IPS-18a (cell line): Measurements from ENCODE around the gene SFTA2.
"Not testable (repeated sequence)": the region's sequence is repeated elsewhere in the genome, so short reads cannot be mapped to it uniquely, and the experiment has no call there.

Experiments
- H3K27ac ChIP-seq: one replicate; pipeline ENCODE4 v1.5.1; 2013; ENCODE audit warnings: low read length
- H3K27me3 ChIP-seq: one replicate; pipeline ENCODE4 v1.6.1; 2013; ENCODE audit warnings: mild to moderate bottlenecking, low read length; ENCODE audit not compliant: control insufficient read depth, insufficient read depth
- H3K36me3 ChIP-seq: one replicate; pipeline ENCODE4 v1.6.1; 2013; ENCODE audit warnings: low read depth, low read length; ENCODE audit not compliant: control insufficient read depth
- H3K4me1 ChIP-seq: one replicate; pipeline ENCODE4 v1.6.1; 2013; ENCODE audit warnings: low read depth, low read length; ENCODE audit not compliant: control insufficient read depth
- H3K4me3 ChIP-seq: one replicate; pipeline ENCODE4 v1.5.1; 2013; ENCODE audit warnings: low read length
- H3K9ac ChIP-seq: one replicate; pipeline ENCODE4 v1.6.1; 2013; ENCODE audit warnings: mild to moderate bottlenecking, low read length, moderate library complexity
- H3K9me3 ChIP-seq: one replicate; pipeline ENCODE4 v1.6.1; 2013; ENCODE audit warnings: low read depth, low read length; ENCODE audit not compliant: control insufficient read depth

SFTA2 gene

DNA sequence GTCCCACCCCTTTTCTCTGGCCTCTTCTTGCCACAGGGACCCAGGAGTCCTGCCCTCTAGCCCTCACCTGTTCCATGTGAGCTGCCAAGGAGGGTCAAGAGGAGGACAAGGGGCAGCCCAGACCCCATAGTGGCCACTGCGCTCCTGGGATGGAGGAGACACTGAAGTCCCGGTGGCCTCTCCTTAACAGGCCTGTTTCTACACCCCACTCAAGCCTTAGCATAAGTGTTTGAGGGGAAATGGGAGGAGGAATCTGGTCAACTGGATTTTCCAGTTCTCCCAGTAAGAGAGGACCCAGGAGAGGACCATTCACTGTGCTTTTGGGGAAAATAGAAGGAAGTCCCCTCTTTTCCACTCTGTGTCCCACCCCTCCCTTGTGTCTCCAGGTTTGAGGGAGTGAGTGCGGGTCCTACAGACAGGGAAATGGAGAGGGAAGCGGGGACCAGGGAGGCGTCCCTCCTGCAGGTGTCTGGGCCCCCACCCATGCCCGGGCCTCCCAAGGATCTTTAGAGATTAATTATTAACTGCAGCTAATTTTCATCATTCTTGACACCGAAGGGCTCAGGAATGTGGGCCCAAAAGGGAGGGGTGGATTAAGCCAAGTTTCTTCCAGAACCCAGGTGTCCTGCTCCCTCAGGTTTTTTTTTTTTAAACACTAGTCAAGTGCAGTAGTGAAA, at the start of gene SFTA2:
Gene SFTA2 (minus strand): TSS at position 202 of the 677 bp plus-strand sequence. CDS start 74 bp downstream, at position 128.
- H3K9me3 ChIP-seq = peaks cover 5% of the 10 kb centered on the region
- no peaks in the 10 kb centered on the region for H3K36me3 ChIP-seq
- H3K4me3 ChIP-seq = no peak within 1 kb of the TSS
- no peaks in the 10 kb centered on the region for H3K4me1 ChIP-seq
- no peak within 1 kb of the TSS for H3K27ac ChIP-seq
- no peak within 1 kb of the TSS for H3K9ac ChIP-seq
- no peaks in the 10 kb centered on the region for H3K27me3 ChIP-seq

DNA sequence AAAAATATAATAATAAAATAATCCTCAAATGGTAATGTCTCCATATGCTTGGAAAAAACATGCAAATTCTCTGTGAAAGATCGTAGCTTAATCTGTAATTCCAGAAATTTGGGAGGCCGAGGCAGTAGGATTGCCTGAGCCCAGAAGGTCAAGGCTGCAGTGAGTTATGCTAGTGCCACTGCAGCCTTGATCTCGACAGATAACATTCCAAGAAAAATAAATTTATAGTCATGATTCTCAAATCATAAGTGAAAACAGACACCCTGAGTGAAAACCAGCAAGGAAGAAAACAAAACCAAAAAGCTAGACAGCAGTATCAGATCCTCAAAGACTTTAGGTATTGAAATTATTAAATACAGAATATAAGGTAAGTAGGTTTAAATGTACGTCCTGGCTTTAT, 47.7 kb upstream of the SFTA2 start:
- Histone ChIP-seq H3K36me3 (no peaks in the 10 kb centered on the region), H3K27ac (no peak overlapping the region), H3K4me3 (no peak overlapping the region), H3K27me3 (no peaks in the 10 kb centered on the region), H3K4me1 (peaks cover 6% of the 10 kb centered on the region), H3K9me3 (no peaks in the 10 kb centered on the region), H3K9ac (no peak overlapping the region)

DNA sequence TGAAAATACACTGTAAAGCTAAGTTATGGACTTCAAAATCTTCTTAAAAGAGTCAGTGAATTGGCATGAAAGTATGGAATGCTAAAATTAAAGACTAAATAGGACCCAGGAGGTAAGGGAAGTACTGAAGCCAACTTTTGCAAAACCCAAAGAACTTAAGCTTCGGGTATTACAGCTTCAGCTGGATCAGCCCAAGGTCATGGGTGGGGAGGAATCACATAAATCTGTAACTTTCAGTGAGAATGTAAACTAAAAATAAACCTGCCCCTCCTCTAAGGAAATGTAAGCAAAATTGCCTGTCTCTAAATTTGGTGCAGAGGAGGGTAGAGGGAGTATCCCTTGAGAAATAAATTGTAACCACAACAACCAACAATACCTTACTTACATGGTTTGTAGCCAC, 47.2 kb upstream of the SFTA2 start:
- no peaks in the 10 kb centered on the region for H3K36me3 ChIP-seq

DNA sequence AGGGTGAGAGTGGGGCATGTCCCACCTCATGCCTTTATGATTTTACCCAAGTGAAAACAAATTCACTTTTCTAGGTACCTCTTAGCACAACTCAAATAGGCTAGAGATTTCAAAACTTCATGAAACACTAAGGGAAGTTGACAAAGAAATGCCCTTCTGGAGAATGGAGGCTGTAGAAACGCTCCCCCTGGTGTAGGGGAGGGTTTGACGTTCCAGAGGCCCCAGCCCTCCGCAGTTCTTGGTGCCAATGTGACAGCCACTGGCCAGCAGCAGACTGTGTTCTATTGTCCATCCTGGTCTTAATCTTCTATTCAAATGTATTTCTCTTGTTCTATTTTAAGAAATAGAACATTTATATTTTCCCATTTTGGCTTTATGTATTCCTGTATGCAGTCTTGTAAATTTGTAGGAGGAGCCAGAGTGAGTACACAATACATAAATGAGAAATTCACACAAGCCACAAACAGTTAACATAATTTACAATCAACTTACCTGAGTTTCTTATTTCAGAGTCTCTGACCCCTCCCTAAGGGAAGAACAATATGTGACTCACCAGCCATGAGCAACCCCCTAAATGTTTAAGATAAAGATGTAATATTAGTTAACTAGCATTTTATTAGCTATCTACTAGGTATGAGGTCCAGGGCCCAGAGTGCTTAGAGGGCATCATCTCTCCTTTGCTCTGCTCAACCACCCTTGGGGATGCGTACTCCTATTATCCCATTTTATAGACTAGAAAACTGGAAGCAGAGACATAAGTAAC, 42.7 kb upstream of the SFTA2 start:
- no peaks in the 10 kb centered on the region for H3K4me1 ChIP-seq
- H3K9ac ChIP-seq = no peak overlapping the region
- no peaks in the 10 kb centered on the region for H3K36me3 ChIP-seq
- H3K27me3 ChIP-seq = no peaks in the 10 kb centered on the region
- no peak overlapping the region for H3K4me3 ChIP-seq
- no peak overlapping the region for H3K27ac ChIP-seq
- no peaks in the 10 kb centered on the region for H3K9me3 ChIP-seq

More for the DNA sequence above, 47.2 kb upstream of the SFTA2 start:
- H3K4me3 ChIP-seq = no peak overlapping the region
- peaks cover 6% of the 10 kb centered on the region for H3K4me1 ChIP-seq
- H3K27me3 ChIP-seq = no peaks in the 10 kb centered on the region
- H3K9ac ChIP-seq = no peak overlapping the region
- no peak overlapping the region for H3K27ac ChIP-seq
- no peaks in the 10 kb centered on the region for H3K9me3 ChIP-seq

DNA sequence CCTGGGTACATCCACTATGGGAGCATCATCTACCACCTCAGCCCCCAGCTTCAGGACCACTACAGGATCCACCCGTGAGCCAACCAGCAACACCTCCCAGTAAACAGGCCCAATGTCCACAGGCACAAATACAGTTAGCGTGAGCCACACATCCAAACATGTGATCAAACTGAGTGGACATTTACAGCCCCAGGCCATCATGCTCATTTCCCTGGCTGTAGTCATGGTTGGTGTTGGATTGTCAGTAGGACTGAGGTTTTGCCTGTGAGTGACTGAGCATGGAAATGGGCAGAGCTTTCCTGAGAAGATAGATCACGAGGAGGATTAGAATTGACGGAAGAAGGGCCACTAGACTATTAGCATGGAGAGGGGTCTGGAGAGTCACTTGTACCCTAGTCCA, 40.8 kb upstream of the SFTA2 start:
- Histone ChIP-seq H3K4me1 (no peaks in the 10 kb centered on the region), H3K9me3 (no peaks in the 10 kb centered on the region), H3K9ac (no peak overlapping the region), H3K27ac (no peak overlapping the region), H3K4me3 (no peak overlapping the region), H3K36me3 (no peaks in the 10 kb centered on the region), H3K27me3 (no peaks in the 10 kb centered on the region)

DNA sequence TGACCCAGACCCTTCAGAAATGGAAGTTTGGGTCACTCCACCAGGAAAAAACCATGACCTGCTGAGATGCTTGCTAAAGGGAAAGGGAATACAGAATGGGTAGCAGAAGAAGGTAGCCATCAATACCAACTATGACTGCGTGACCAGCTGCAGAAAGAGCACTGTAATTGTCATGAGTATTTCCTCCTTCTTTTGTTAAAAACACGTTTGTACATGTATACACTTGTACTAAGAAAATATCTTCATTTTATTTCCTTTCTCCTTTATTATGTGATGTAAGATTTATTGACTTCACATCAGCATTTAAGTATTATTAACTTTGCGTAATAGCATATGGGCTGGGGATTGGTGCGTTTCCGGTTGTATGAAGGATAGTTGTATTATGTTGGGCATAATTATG, 39.0 kb upstream of the SFTA2 start:
- Histone ChIP-seq H3K9ac (no peak overlapping the region), H3K4me3 (no peak overlapping the region), H3K36me3 (no peaks in the 10 kb centered on the region)

DNA sequence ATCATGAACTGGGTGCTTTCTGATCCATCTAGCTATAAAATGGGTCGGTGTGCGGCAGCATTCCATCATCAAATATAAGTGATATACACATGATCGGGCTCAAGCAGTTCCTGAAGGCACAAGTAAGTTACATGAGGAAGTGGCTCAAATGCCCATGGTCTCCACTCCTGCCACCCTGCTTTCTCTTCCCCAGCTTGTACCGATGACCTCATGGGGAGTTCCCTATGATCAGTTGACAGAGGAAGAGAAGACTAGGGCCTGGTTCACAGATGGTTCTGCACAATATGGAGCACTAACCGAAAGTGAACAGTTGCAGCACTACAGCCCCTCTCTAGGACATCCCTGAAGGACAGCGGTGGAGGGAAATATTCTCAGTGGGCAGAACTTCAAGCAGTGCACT, 37.2 kb upstream of the SFTA2 start:
- not testable (repeated sequence) for H3K4me1 ChIP-seq, H3K36me3 ChIP-seq, H3K9ac ChIP-seq, H3K27me3 ChIP-seq, H3K9me3 ChIP-seq, H3K27ac ChIP-seq, H3K4me3 ChIP-seq

More for the DNA sequence above, 39.0 kb upstream of the SFTA2 start:
- no peaks in the 10 kb centered on the region for H3K9me3 ChIP-seq
- H3K4me1 ChIP-seq = no peaks in the 10 kb centered on the region
- no peaks in the 10 kb centered on the region for H3K27me3 ChIP-seq
- H3K27ac ChIP-seq = no peak overlapping the region

DNA sequence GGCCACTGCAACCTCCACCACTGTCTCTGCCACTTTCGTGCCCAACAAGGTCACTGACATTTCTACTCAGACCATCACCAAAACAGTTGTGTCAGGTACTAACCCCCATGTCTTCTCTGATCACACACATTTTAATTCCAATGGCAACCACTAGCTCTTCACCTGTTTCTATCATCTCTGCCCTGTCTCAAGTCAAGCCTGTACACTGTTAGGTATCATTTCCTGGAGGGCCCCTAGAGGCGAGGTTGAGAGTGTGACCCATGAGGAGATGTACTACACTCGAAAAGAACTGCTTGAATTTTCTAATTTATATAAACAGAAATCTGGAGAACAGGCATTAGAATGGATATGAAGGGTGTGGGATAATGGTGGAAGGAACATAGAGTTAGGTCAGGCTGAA, 34.2 kb upstream of the SFTA2 start:
- Histone ChIP-seq H3K27ac (no peak overlapping the region), H3K9ac (no peak overlapping the region), H3K36me3 (no peaks in the 10 kb centered on the region)

DNA sequence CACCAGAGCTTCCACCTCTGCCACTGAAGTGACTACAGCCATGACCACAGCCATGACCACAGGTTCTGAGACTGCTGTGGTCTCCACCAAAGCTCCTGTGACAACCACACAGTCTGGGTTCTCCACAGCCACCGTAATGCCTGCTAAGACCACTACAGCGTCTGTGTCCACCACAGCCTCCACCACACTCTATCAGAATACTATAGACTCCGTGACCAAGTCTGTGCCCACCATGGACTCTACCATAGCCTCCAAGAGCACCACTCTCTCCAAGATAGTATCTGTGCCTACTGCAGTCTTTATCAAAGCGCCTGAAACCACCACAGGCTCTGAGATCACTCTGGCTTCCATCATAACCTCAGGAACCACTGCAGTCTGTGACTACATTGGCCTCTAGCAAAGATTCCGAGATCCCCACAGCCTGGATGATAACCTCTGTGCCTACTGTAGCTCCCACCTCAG, 33.2 kb upstream of the SFTA2 start:
- no peak overlapping the region for H3K9ac ChIP-seq
- no peak overlapping the region for H3K27ac ChIP-seq
- no peaks in the 10 kb centered on the region for H3K36me3 ChIP-seq

More for the DNA sequence above, 34.2 kb upstream of the SFTA2 start:
- no peaks in the 10 kb centered on the region for H3K27me3 ChIP-seq
- H3K4me3 ChIP-seq = no peak overlapping the region
- no peaks in the 10 kb centered on the region for H3K9me3 ChIP-seq
- no peaks in the 10 kb centered on the region for H3K4me1 ChIP-seq

DNA sequence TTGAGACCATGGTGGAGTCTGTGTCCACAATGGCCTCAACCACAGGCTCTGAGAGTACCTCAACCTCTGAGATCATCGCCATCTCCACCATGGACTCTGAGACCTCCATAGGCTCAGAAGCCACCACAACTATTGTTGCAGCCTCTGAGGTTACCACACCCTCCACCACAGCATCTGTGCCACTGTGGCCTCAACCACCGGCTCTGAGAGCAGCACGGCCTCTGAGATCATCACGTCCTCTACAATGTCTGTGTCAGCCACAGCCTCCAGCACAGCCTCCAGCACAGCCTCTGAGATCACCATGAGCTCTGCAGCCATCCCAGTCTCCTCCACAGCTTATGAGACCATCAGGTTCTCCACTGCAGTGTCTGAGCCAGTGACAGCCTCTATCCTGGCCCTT, 32.1 kb upstream of the SFTA2 start:
- H3K27ac ChIP-seq = no peak overlapping the region
- no peak overlapping the region for H3K4me3 ChIP-seq
- H3K36me3 ChIP-seq = no peaks in the 10 kb centered on the region
- no peaks in the 10 kb centered on the region for H3K9me3 ChIP-seq
- H3K4me1 ChIP-seq = no peaks in the 10 kb centered on the region
- no peaks in the 10 kb centered on the region for H3K27me3 ChIP-seq
- no peak overlapping the region for H3K9ac ChIP-seq

More for the DNA sequence above, 33.2 kb upstream of the SFTA2 start:
- no peaks in the 10 kb centered on the region for H3K27me3 ChIP-seq
- no peaks in the 10 kb centered on the region for H3K4me1 ChIP-seq
- H3K4me3 ChIP-seq = no peak overlapping the region
- H3K9me3 ChIP-seq = no peaks in the 10 kb centered on the region

DNA sequence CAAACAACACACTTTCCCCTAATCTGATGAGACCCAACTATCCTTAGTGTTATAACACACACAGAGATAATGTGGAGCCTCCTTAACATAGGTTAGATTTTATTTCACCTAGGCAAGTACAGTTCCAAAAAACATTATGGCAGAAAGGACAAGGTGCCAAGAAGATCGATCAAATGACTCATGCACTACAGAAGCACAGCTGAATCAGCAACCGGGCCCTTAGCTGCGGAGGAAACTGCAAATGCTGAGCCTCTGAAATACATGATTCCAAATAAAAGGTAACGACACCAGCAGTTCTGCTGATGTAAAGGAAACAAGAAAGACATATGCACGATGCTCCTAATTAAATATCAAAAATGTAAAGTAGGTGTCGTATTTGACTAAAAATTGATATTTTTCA, 31.7 kb upstream of the SFTA2 start:
- H3K36me3 ChIP-seq = no peaks in the 10 kb centered on the region
- H3K27ac ChIP-seq = no peak overlapping the region
- H3K4me1 ChIP-seq = no peaks in the 10 kb centered on the region
- no peaks in the 10 kb centered on the region for H3K9me3 ChIP-seq
- H3K4me3 ChIP-seq = no peak overlapping the region
- no peaks in the 10 kb centered on the region for H3K27me3 ChIP-seq
- H3K9ac ChIP-seq = no peak overlapping the region

DNA sequence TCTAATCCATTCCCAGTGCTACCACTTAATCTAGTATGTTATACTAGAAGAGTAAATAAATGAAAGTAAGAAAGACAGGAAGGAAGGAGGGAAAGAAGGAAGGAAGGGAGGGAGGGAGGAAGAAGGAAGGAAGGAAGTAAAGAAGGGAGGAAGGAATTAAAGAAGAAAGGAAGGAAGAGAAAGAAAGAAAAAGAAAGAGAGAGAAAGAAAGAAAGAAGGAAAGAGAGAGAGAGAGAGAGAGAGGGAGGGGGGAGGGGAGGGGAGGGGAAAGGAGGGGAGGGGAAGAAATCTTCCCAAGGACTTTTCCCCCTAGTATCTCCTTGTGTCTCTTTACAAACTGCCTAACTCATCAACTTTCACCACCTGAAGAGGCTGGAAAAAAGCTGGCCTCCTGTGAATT, 30.7 kb upstream of the SFTA2 start:
- no peaks in the 10 kb centered on the region for H3K27me3 ChIP-seq
- no peak overlapping the region for H3K9ac ChIP-seq
- no peak overlapping the region for H3K4me3 ChIP-seq
- no peak overlapping the region for H3K27ac ChIP-seq
- no peaks in the 10 kb centered on the region for H3K36me3 ChIP-seq
- no peaks in the 10 kb centered on the region for H3K9me3 ChIP-seq
- no peaks in the 10 kb centered on the region for H3K4me1 ChIP-seq
